Hepatocyte (in vitro differentiated cells): Measurements from ENCODE around the gene SHISA6.

Experiments
- CTCF ChIP-seq: fragments of 200-600 bp; sonication (generic); IDR thresholded peaks from 2 replicates; pipeline ENCODE4 v1.5.1; 2016; ENCODE audit warnings: antibody characterized with exemption, mild to moderate bottlenecking; ENCODE audit not compliant: poor library complexity
- EZH2 ChIP-seq: fragments of 200-600 bp; sonication (generic); IDR thresholded peaks from 2 replicates; pipeline ENCODE4 v1.6.1; 2016; ENCODE audit warnings: antibody characterized with exemption, mild to moderate bottlenecking, borderline replicate concordance
- EZH2phosphoT487 ChIP-seq: fragments of 200-600 bp; sonication (generic); IDR thresholded peaks from one replicate; pipeline ENCODE4 v1.6.1; 2018; ENCODE audit warnings: antibody characterized with exemption, mild to moderate bottlenecking, low read depth, moderate library complexity; ENCODE audit not compliant: unreplicated experiment, severe bottlenecking

GRCh38 chr17:11391134-11391533 lies 150.1 kb downstream of the SHISA6 start:
- TF ChIP-seq CTCF (peak; percentile 29), EZH2 (no peak), EZH2phosphoT487 (no peak)
